H9 (cell line): Measurements from ENCODE around the gene KRT36. TPM values are rescaled to one million over a fixed set of nuclear protein-coding genes. Genes with fewer than 3 reads are reported as not detected.

Source experiments
- DNase-seq: peaks from one replicate; pipeline ENCODE4 v3.0.0-alpha.2; 2017
- H2AFZ ChIP-seq: one replicate; pipeline ENCODE4 v1.6.1; 2013; ENCODE audit warnings: mild to moderate bottlenecking, low read length, control low read depth, moderate library complexity
- H2AK5ac ChIP-seq: 2 replicates; pipeline ENCODE4 v1.6.1; 2013; ENCODE audit warnings: low read length, control low read depth, mixed read lengths; ENCODE audit not compliant: insufficient read length
- H2BK120ac ChIP-seq: one replicate; pipeline ENCODE4 v1.6.1; 2013; ENCODE audit warnings: low read depth, mild to moderate bottlenecking, low read length, control low read depth, inconsistent platforms; ENCODE audit not compliant: poor library complexity, severe bottlenecking
- H2BK12ac ChIP-seq: 2 replicates; pipeline ENCODE4 v1.6.1; 2013; ENCODE audit warnings: low read length, control low read depth, mixed read lengths, low read depth; ENCODE audit not compliant: insufficient read length
- H2BK15ac ChIP-seq: 2 replicates; pipeline ENCODE4 v1.6.1; 2013; ENCODE audit warnings: low read depth, low read length, control low read depth
- H2BK20ac ChIP-seq: one replicate; pipeline ENCODE4 v1.6.1; 2013; ENCODE audit warnings: low read depth, mild to moderate bottlenecking, low read length, control low read depth, inconsistent platforms; ENCODE audit not compliant: poor library complexity, severe bottlenecking
- H2BK5ac ChIP-seq: 2 replicates; pipeline ENCODE4 v1.6.1; 2013; ENCODE audit warnings: low read length, control low read depth, mixed read lengths; ENCODE audit not compliant: insufficient read length
- H3K14ac ChIP-seq: 2 replicates; pipeline ENCODE4 v1.6.1; 2013; ENCODE audit warnings: low read length, control low read depth; ENCODE audit not compliant: insufficient read depth
- H3K18ac ChIP-seq: 2 replicates; pipeline ENCODE4 v1.6.1; 2013; ENCODE audit warnings: low read depth, mild to moderate bottlenecking, mixed read lengths, low read length, control low read depth; ENCODE audit not compliant: insufficient read length
- H3K23ac ChIP-seq: 2 replicates; pipeline ENCODE4 v1.6.1; 2013; ENCODE audit warnings: low read length, control low read depth, mixed read lengths, low read depth; ENCODE audit not compliant: insufficient read length
- H3K23me2 ChIP-seq: 2 replicates; pipeline ENCODE4 v1.6.1; 2013; ENCODE audit warnings: low read depth, mild to moderate bottlenecking, mixed read lengths, low read length, control low read depth; ENCODE audit not compliant: insufficient read length, poor library complexity, severe bottlenecking
- H3K27ac ChIP-seq: 2 replicates; pipeline ENCODE4 v1.5.1; 2013; ENCODE audit warnings: low read length, control low read depth, mixed read lengths, low read depth; ENCODE audit not compliant: insufficient read length
- H3K27me3 ChIP-seq: 2 replicates; pipeline ENCODE4 v1.6.1; 2013; ENCODE audit warnings: low read length, control low read depth, inconsistent platforms; ENCODE audit not compliant: insufficient read depth
- H3K4ac ChIP-seq: 2 replicates; pipeline ENCODE4 v1.6.1; 2013; ENCODE audit warnings: low read depth, mild to moderate bottlenecking, control low read depth, inconsistent platforms, low read length, moderate library complexity
- H3K4me1 ChIP-seq: 2 replicates; pipeline ENCODE4 v1.6.1; 2013; ENCODE audit warnings: low read length, control low read depth, inconsistent platforms; ENCODE audit not compliant: insufficient read depth
- H3K4me2 ChIP-seq: 2 replicates; pipeline ENCODE4 v1.6.1; 2013; ENCODE audit warnings: low read length, control low read depth, mixed read lengths; ENCODE audit not compliant: insufficient read length, insufficient read depth
- H3K56ac ChIP-seq: 2 replicates; pipeline ENCODE4 v1.6.1; 2013; ENCODE audit warnings: low read depth, mild to moderate bottlenecking, mixed read lengths, low read length, control low read depth; ENCODE audit not compliant: insufficient read length
- H3K79me1 ChIP-seq: 2 replicates; pipeline ENCODE4 v1.6.1; 2013; ENCODE audit warnings: low read depth, mild to moderate bottlenecking, moderate library complexity, low read length, control low read depth, inconsistent platforms; ENCODE audit not compliant: insufficient read depth, poor library complexity, severe bottlenecking
- H3K79me2 ChIP-seq: 2 replicates; pipeline ENCODE4 v1.6.1; 2013; ENCODE audit warnings: low read length, control low read depth, inconsistent platforms; ENCODE audit not compliant: insufficient read depth
- H3K9ac ChIP-seq: 2 replicates; pipeline ENCODE4 v1.6.1; 2013; ENCODE audit warnings: low read length, control low read depth, mixed read lengths; ENCODE audit not compliant: insufficient read length; ENCODE audit errors: extremely low read depth
- H3K9me3 ChIP-seq: one replicate; pipeline ENCODE4 v1.6.1; 2013; ENCODE audit warnings: low read depth, low read length, inconsistent platforms; ENCODE audit not compliant: control insufficient read depth
- H3T11ph ChIP-seq: one replicate; pipeline ENCODE4 v1.6.1; 2013; ENCODE audit warnings: mild to moderate bottlenecking, low read length, control low read depth, inconsistent platforms
- H4K20me1 ChIP-seq: one replicate; pipeline ENCODE4 v1.6.1; 2013; ENCODE audit not compliant: control insufficient read depth, insufficient read length, insufficient read depth
- H4K5ac ChIP-seq: 2 replicates; pipeline ENCODE4 v1.6.1; 2013; ENCODE audit warnings: low read depth, mild to moderate bottlenecking, mixed read lengths, low read length, control low read depth; ENCODE audit not compliant: insufficient read length
- H4K8ac ChIP-seq: replicated peaks from 2 replicates; pipeline ENCODE4 v1.6.1; 2013; ENCODE audit warnings: low read length, control low read depth, mixed read lengths, low read depth; ENCODE audit not compliant: insufficient read length
- H4K91ac ChIP-seq: 2 replicates; pipeline ENCODE4 v1.6.1; 2013; ENCODE audit warnings: low read depth, mild to moderate bottlenecking, moderate library complexity, mixed read lengths, low read length, control low read depth; ENCODE audit not compliant: insufficient read length
- H3K27ac Mint-ChIP-seq, 3 experiments: 2 replicates in 2 of 3; 3 replicates in 1 of 3; pipeline ENCODE4 v1.8.0; 2020 to 2021; ENCODE audit warnings: mixed read lengths in 3 of 3, mild to moderate bottlenecking in 1 of 3, moderate library complexity in 1 of 3
- H3K27me3 Mint-ChIP-seq: 2 replicates; pipeline ENCODE4 v1.8.0; 2021; ENCODE audit warnings: low read depth, mild to moderate bottlenecking, moderate library complexity, mixed read lengths
- H3K36me3 Mint-ChIP-seq, 3 experiments: 2 replicates in 2 of 3; 3 replicates in 1 of 3; pipeline ENCODE4 v1.8.0; 2020 to 2021; ENCODE audit warnings: low read depth in 3 of 3, mixed read lengths in 3 of 3; ENCODE audit not compliant: insufficient read depth in 1 of 3
- H3K4me1 Mint-ChIP-seq, 2 experiments: 2 replicates each; pipeline ENCODE4 v1.8.0; 2020; ENCODE audit warnings: mixed read lengths in 2 of 2
- H3K4me3 Mint-ChIP-seq, 2 experiments: 2 replicates in 1 of 2; 3 replicates in 1 of 2; pipeline ENCODE4 v1.8.0; 2020 to 2021; ENCODE audit warnings: mild to moderate bottlenecking in 2 of 2, mixed read lengths in 2 of 2, moderate library complexity in 1 of 2
- H3K9me3 Mint-ChIP-seq, 2 experiments: 2 replicates in 1 of 2; 3 replicates in 1 of 2; pipeline ENCODE4 v1.8.0; 2020; ENCODE audit warnings: mild to moderate bottlenecking in 2 of 2, mixed read lengths in 2 of 2, moderate library complexity in 1 of 2
- CTCF ChIP-seq: fragments of 200-600 bp; sonication (generic); conservative IDR thresholded peaks from 3 replicates; pipeline ENCODE4 v1.8.0; 2021; ENCODE audit warnings: antibody characterized with exemption, mild to moderate bottlenecking
- WGBS: extraction: QIAGEN DNeasy Blood & Tissue Kit; methylation state at CpG from one replicate; pipeline ENCODE4 v1.1.7; 2013; ENCODE audit warnings: missing lambda C conversion rate, low lambda C conversion rate, mixed read lengths; ENCODE audit not compliant: insufficient read length; ENCODE audit errors: extremely low coverage; 5-methylcytosine and 5-hydroxymethylcytosine counted together
- total RNA-seq: library from RNA; stranded (reverse); gene quantifications from 2 replicates; pipeline ENCODE4 v1.2.1, GENCODE V29; 2021

The KRT36 gene
- total RNA-seq, 1 experiment from 2014 or later = not detected

- Histone ChIP-seq H3K4ac (no peak overlapping the region), H3K56ac (no peak overlapping the region), H3K79me2 (no peaks in the 10 kb centered on the region), H4K20me1 (no peaks in the 10 kb centered on the region), H3K9ac (no peak overlapping the region), H2AFZ (no peak overlapping the region), H3K79me1 (no peaks in the 10 kb centered on the region), H2AK5ac (no peak overlapping the region), H2BK120ac (no peak overlapping the region), H3K23ac (no peak overlapping the region), H2BK20ac (no peak overlapping the region), H2BK15ac (no peak overlapping the region), H4K91ac (no peak overlapping the region), H3K27ac (no peak overlapping the region), H3T11ph (no peak overlapping the region), H4K8ac (no peak overlapping the region), H3K9me3 (no peaks in the 10 kb centered on the region), H2BK12ac (no peak overlapping the region), H3K4me2 (no peak overlapping the region), H3K4me1 (no peaks in the 10 kb centered on the region), H3K27me3 (no peaks in the 10 kb centered on the region), H3K18ac (no peak overlapping the region), H4K5ac (no peak overlapping the region), H2BK5ac (no peak overlapping the region), H3K14ac (no peak overlapping the region), H3K23me2 (peaks cover 3% of the 10 kb centered on the region)
- no peak for TF ChIP-seq CTCF
- no CpG with 5 or more reads among the region's 13 CpGs for WGBS
- H3K4me3 Mint-ChIP-seq = no peak overlapping the region
- peaks cover 27% of the 10 kb centered on the region for H3K27me3 Mint-ChIP-seq
- H3K9me3 Mint-ChIP-seq = no peaks in the 10 kb centered on the region
- no peak for DNase-seq
- H3K4me1 Mint-ChIP-seq = peaks cover 1 to 10% of the 10 kb centered on the region in 2 experiments
- H3K36me3 Mint-ChIP-seq = no peaks in the 10 kb centered on the region
- H3K27ac Mint-ChIP-seq = no peak overlapping the region
Observed at GRCh38 chr17:41486316-41486715, 3.4 kb downstream of the KRT36 start.
